Left ventricle myocardium inferior (tissue), 1 donor: ENCODE results near the gene HLA-DOA. TPM values are rescaled to one million over a fixed set of nuclear protein-coding genes. Genes with fewer than 3 reads are reported as not detected.

Experiments
- DNase-seq: peaks from one replicate; pipeline ENCODE4 v3.0.0-alpha.2; 2020
- H3K27ac ChIP-seq: fragments of 200-600 bp; replicated peaks from 2 replicates; pipeline ENCODE4 v1.8.0; 2021
- H3K27me3 ChIP-seq: fragments of 200-600 bp; 2 replicates; pipeline ENCODE4 v1.8.0; 2021; ENCODE audit warnings: low read depth
- H3K36me3 ChIP-seq: fragments of 200-600 bp; 2 replicates; pipeline ENCODE4 v1.8.0; 2021
- H3K4me1 ChIP-seq: fragments of 200-600 bp; 2 replicates; pipeline ENCODE4 v1.8.0; 2021
- H3K4me3 ChIP-seq: fragments of 200-600 bp; 2 replicates; pipeline ENCODE4 v1.8.0; 2021; ENCODE audit warnings: mild to moderate bottlenecking, moderate library complexity
- H3K9me3 ChIP-seq: fragments of 200-600 bp; replicated peaks from 2 replicates; pipeline ENCODE4 v1.8.0; 2021
- CTCF ChIP-seq: fragments of 200-600 bp; IDR thresholded peaks from 2 replicates; pipeline ENCODE4 v1.8.0; 2021; ENCODE audit warnings: antibody characterized with exemption, mild to moderate bottlenecking, borderline replicate concordance
- intact Hi-C: fragments of 100-400 bp; cut with micrococcal nuclease; formaldehyde crosslinking; loops from one replicate; pipeline ENCODE4 v1.11.0; 2022
- total RNA-seq: library from RNA; stranded (reverse); fragmentation: NEBNext Ultra II Directional; extraction: Animal tissue kit (Norgen Biotek cat#: 25700); gene quantifications from one replicate; pipeline ENCODE4 v1.2.1, GENCODE V29; 2021
- donor health status: DM: no; HTN: yes; CAD: no; lungs with severe emphysema.

HLA-DOA gene
- total RNA-seq, 1 donor from 2014 or later = 1.8 TPM

DNA sequence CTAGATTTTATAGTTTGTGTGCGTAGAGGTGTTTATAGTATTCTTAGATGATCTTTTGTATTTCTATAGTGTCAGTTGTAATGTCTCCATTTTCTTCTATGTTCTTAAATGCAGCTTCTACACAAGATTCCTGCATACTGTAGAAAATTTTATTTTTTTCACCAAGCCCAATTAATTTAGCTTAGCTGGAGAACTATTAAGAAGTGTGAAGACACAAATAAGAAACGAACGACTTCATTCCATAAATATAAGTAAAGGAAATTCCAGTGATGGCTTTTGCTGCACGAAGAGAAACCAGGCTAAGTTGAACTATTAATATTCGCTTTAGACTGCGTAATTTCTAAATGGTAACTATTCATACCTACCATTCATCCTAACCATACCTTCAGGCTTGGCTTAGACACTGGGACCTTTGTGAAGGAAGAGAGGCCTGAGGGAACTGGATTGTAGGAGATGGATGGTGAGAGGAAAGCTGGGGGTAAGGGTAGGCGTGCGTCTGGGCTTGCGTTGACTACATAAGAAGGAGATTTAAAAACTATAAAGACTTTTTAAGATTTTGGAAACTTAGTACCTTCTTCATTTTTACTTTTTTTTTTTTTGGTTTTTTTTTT is 15.9 kb downstream of the HLA-DOA start:
- Histone ChIP-seq H3K9me3 (no peaks in the 10 kb centered on the region), H3K36me3 (no peaks in the 10 kb centered on the region), H3K27me3 (peaks cover 10% of the 10 kb centered on the region), H3K4me3 (no peak overlapping the region), H3K27ac (no peak overlapping the region), H3K4me1 (no peaks in the 10 kb centered on the region)
- DNase-seq = no peak
- no peak for TF ChIP-seq CTCF
- intact Hi-C loops = no loop called here

GRCh38 chr6:32991972-32992371 is 17.4 kb downstream of the HLA-DOA start:
- Histone ChIP-seq H3K27ac (no peak overlapping the region), H3K4me3 (no peak overlapping the region), H3K27me3 (peaks cover 10% of the 10 kb centered on the region), H3K4me1 (no peaks in the 10 kb centered on the region), H3K36me3 (no peaks in the 10 kb centered on the region), H3K9me3 (no peaks in the 10 kb centered on the region)
- no peak for TF ChIP-seq CTCF
- no peak for DNase-seq
- intact Hi-C loops = no loop called here

DNA sequence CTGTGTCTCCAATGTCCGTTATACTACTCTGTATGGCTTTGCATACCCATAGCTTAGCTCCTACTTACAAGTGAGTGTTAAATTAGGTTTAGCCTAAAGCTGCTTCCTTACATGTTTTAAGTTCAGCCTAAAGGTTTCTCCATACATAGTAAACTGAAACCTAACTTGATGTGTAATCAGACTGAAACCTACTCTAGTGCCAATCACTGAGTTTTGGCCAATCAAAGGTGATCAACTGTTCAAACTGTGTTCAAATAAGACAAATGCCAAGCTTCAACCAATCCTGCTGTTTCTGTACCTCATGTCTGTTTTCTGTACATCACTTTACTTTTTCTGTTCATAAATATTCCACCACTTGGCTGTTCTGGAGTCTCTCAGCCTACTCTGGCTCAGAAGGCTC is 20.0 kb downstream of the HLA-DOA start:
- H3K27me3 ChIP-seq = peaks cover 4% of the 10 kb centered on the region
- TF ChIP-seq CTCF = no peak
- H3K4me3 ChIP-seq = no peak overlapping the region
- peaks cover 4% of the 10 kb centered on the region for H3K4me1 ChIP-seq
- DNase-seq = no peak
- H3K27ac ChIP-seq = no peak overlapping the region
- intact Hi-C loops = loop anchor here (5.0 kb wide), 1 partner anchor 57 kb away; no protein-coding TSS in a partner anchor
- H3K36me3 ChIP-seq = no peaks in the 10 kb centered on the region
- H3K9me3 ChIP-seq = no peaks in the 10 kb centered on the region

DNA sequence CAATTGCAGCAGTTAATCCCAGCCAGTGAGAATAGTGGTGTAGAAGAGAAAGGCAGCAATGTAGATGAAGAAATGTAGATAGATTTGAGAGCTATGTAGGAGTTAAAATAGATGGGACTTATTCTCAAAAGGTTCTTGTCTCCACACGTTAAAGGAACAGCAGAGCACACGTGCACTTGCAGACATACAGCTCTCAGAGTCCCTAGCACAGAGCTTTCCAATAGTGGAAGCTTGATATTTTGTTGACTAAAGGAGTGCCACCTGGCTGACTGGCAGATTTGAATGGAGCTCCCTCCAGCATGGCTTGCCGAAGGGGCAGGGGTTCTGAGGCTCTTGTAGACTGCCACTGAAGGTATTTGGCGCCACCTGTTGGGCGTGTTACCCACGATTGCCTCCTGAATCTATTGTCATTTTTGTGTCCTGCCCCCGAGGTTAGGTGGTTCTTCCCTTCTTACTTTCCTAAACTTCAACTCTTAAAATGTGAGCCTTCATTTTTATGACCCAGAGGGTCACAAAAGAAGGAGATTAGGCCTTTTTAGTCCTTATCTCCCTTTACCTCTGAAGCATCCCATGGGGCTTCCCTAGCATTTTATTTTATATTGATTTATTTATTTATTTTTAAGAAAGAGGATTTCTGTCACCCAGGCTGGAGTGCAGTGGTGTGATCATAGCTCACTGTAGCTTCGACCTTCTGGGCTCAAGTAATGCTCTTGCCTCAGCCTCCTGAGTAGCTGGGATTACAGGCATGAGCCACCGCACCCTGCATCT is 24.6 kb downstream of the HLA-DOA start:
- intact Hi-C loops = loop anchor here (5.0 kb wide), 2 partner anchors 53 to 98 kb away; no protein-coding TSS in a partner anchor
- H3K36me3 ChIP-seq = peaks cover 23% of the 10 kb centered on the region
- no peak overlapping the region for H3K27ac ChIP-seq
- peaks cover 32% of the 10 kb centered on the region for H3K4me1 ChIP-seq
- TF ChIP-seq CTCF = peak; percentile 92
- H3K4me3 ChIP-seq = no peak overlapping the region
- H3K27me3 ChIP-seq = no peaks in the 10 kb centered on the region
- H3K9me3 ChIP-seq = no peaks in the 10 kb centered on the region
- peak; percentile 87 for DNase-seq

GRCh38 chr6:32983964-32984621 is 25.3 kb downstream of the HLA-DOA start:
- Histone ChIP-seq H3K4me3 (no peak overlapping the region), H3K36me3 (peaks cover 30% of the 10 kb centered on the region), H3K27ac (no peak overlapping the region), H3K4me1 (peaks cover 37% of the 10 kb centered on the region), H3K9me3 (no peaks in the 10 kb centered on the region), H3K27me3 (no peaks in the 10 kb centered on the region)
- intact Hi-C loops = loop anchor here (5.0 kb wide), 1 partner anchor 97 kb away; no protein-coding TSS in a partner anchor
- TF ChIP-seq CTCF = no peak
- DNase-seq = no peak
